IPS DF 6.9 (cell line): ENCODE data around the gene CYP11A1.
A peak's percentile ranks its signal among the peaks of the same experiment; 100 is the strongest.

Source experiments
- DNase-seq: peaks from one replicate; pipeline ENCODE4 v3.0.0-alpha.2; 2013; ENCODE audit warnings: low read depth, low spot score
- H3K27ac ChIP-seq: one replicate; pipeline ENCODE4 v1.5.1; 2013; ENCODE audit warnings: low read length, control low read depth
- H3K27me3 ChIP-seq: 2 replicates; pipeline ENCODE4 v1.6.1; 2013; ENCODE audit warnings: mild to moderate bottlenecking, low read length; ENCODE audit not compliant: control insufficient read depth, insufficient read depth
- H3K36me3 ChIP-seq: 2 replicates; pipeline ENCODE4 v1.6.1; 2013; ENCODE audit warnings: low read length; ENCODE audit not compliant: control insufficient read depth, insufficient read depth
- H3K4me1 ChIP-seq: 2 replicates; pipeline ENCODE4 v1.6.1; 2013; ENCODE audit warnings: low read length; ENCODE audit not compliant: control insufficient read depth, insufficient read depth
- H3K4me3 ChIP-seq: 2 replicates; pipeline ENCODE4 v1.5.1; 2013; ENCODE audit warnings: mild to moderate bottlenecking, low read length
- H3K9me3 ChIP-seq: 2 replicates; pipeline ENCODE4 v1.6.1; 2013; ENCODE audit warnings: low read length, inconsistent platforms; ENCODE audit not compliant: control insufficient read depth, insufficient read depth
- WGBS: extraction: QIAGEN DNeasy Blood & Tissue Kit; methylation state at CpG from one replicate; pipeline ENCODE4 v1.1.7; 2013; ENCODE audit warnings: mixed read lengths, missing lambda C conversion rate; ENCODE audit not compliant: insufficient read length, insufficient coverage; 5-methylcytosine and 5-hydroxymethylcytosine counted together

Gene CYP11A1

GRCh38 chr15:74381481-74381880, 14.0 kb upstream of the CYP11A1 start:
- H3K4me3 ChIP-seq, result no peak overlapping the region
- no peak overlapping the region for H3K27ac ChIP-seq
- no peak for DNase-seq
- H3K27me3 ChIP-seq, result no peaks in the 10 kb centered on the region
- no CpG with 5 or more reads among the region's 5 CpGs for WGBS
- H3K36me3 ChIP-seq, result no peaks in the 10 kb centered on the region
- no peaks in the 10 kb centered on the region; the same call in 1 of the 2 replicates for H3K4me1 ChIP-seq
- H3K9me3 ChIP-seq, result no peaks in the 10 kb centered on the region

- Histone ChIP-seq H3K27me3 (no peaks in the 10 kb centered on the region), H3K9me3 (no peaks in the 10 kb centered on the region), H3K27ac (no peak overlapping the region), H3K4me3 (no peak overlapping the region), H3K36me3 (no peaks in the 10 kb centered on the region), H3K4me1 (no peaks in the 10 kb centered on the region; the same call in 1 of the 2 replicates)
- WGBS, result no CpG with 5 or more reads among the region's 2 CpGs
- DNase-seq, result no peak
Measured at GRCh38 chr15:74381190-74381453, 13.7 kb upstream of the CYP11A1 start.

GRCh38 chr15:74380361-74381189, 13.1 kb upstream of the CYP11A1 start:
- no peaks in the 10 kb centered on the region for H3K27me3 ChIP-seq
- no peaks in the 10 kb centered on the region for H3K36me3 ChIP-seq
- no peaks in the 10 kb centered on the region for H3K9me3 ChIP-seq
- H3K4me1 ChIP-seq, result no peaks in the 10 kb centered on the region; the same call in 1 of the 2 replicates
- no peak for DNase-seq
- WGBS, result no CpG with 5 or more reads among the region's 12 CpGs
- H3K4me3 ChIP-seq, result no peak overlapping the region
- H3K27ac ChIP-seq, result no peak overlapping the region

- no CpG with 5 or more reads among the region's 9 CpGs for WGBS
- no peaks in the 10 kb centered on the region for H3K9me3 ChIP-seq
- H3K4me1 ChIP-seq, result peaks cover 2% of the 10 kb centered on the region
- no peaks in the 10 kb centered on the region for H3K36me3 ChIP-seq
- no peak for DNase-seq
- H3K27me3 ChIP-seq, result no peaks in the 10 kb centered on the region
- no peak overlapping the region for H3K4me3 ChIP-seq
- H3K27ac ChIP-seq, result no peak overlapping the region
Measured at GRCh38 chr15:74378848-74379247, 11.4 kb upstream of the CYP11A1 start.

- Histone ChIP-seq H3K27ac (no peak overlapping the region), H3K4me3 (no peak overlapping the region), H3K36me3 (no peaks in the 10 kb centered on the region), H3K27me3 (no peaks in the 10 kb centered on the region), H3K4me1 (peaks cover 2% of the 10 kb centered on the region), H3K9me3 (no peaks in the 10 kb centered on the region)
- DNase-seq, result no peak
- no CpG with 5 or more reads among the region's 15 CpGs for WGBS
Measured at GRCh38 chr15:74377831-74378766, 10.7 kb upstream of the CYP11A1 start.

GRCh38 chr15:74376825-74377581, 9.6 kb upstream of the CYP11A1 start:
- no peak for DNase-seq
- no CpG with 5 or more reads among the region's 6 CpGs for WGBS
- no peak overlapping the region for H3K27ac ChIP-seq
- no peaks in the 10 kb centered on the region for H3K9me3 ChIP-seq
- no peak overlapping the region for H3K4me3 ChIP-seq
- H3K4me1 ChIP-seq, result peaks cover 2% of the 10 kb centered on the region
- H3K27me3 ChIP-seq, result no peaks in the 10 kb centered on the region
- H3K36me3 ChIP-seq, result no peaks in the 10 kb centered on the region

- peaks cover 2% of the 10 kb centered on the region for H3K4me1 ChIP-seq
- H3K4me3 ChIP-seq, result no peak overlapping the region
- H3K36me3 ChIP-seq, result no peaks in the 10 kb centered on the region
- no CpG with 5 or more reads among the region's 1 CpG for WGBS
- no peaks in the 10 kb centered on the region for H3K9me3 ChIP-seq
- no peaks in the 10 kb centered on the region for H3K27me3 ChIP-seq
- DNase-seq, result no peak
- no peak overlapping the region for H3K27ac ChIP-seq
Measured at GRCh38 chr15:74376226-74376625, 8.8 kb upstream of the CYP11A1 start.

GRCh38 chr15:74375303-74375693, 7.9 kb upstream of the CYP11A1 start:
- DNase-seq, result no peak
- WGBS, result no CpG with 5 or more reads among the region's 9 CpGs

GRCh38 chr15:74374648-74375302, 7.3 kb upstream of the CYP11A1 start:
- Histone ChIP-seq H3K27me3 (no peaks in the 10 kb centered on the region), H3K4me1 (peaks cover 2% of the 10 kb centered on the region), H3K4me3 (peak overlapping the region; percentile 47; the same call in 1 of the 2 replicates), H3K27ac (no peak overlapping the region), H3K9me3 (no peaks in the 10 kb centered on the region), H3K36me3 (no peaks in the 10 kb centered on the region)
- DNase-seq, result no peak
- no CpG with 5 or more reads among the region's 11 CpGs for WGBS

More at GRCh38 chr15:74375303-74375693, 7.9 kb upstream of the CYP11A1 start:
- Histone ChIP-seq H3K4me3 (no peak overlapping the region), H3K9me3 (no peaks in the 10 kb centered on the region), H3K27me3 (no peaks in the 10 kb centered on the region), H3K4me1 (peaks cover 2% of the 10 kb centered on the region), H3K27ac (no peak overlapping the region), H3K36me3 (no peaks in the 10 kb centered on the region)
